ENCODE data around the gene ANKRD44. TPM values are rescaled to one million over a fixed set of nuclear protein-coding genes. Genes with fewer than 3 reads are reported as not detected.

The ANKRD44 gene
- total RNA-seq, 1 donor: 80.2 TPM

DNA sequence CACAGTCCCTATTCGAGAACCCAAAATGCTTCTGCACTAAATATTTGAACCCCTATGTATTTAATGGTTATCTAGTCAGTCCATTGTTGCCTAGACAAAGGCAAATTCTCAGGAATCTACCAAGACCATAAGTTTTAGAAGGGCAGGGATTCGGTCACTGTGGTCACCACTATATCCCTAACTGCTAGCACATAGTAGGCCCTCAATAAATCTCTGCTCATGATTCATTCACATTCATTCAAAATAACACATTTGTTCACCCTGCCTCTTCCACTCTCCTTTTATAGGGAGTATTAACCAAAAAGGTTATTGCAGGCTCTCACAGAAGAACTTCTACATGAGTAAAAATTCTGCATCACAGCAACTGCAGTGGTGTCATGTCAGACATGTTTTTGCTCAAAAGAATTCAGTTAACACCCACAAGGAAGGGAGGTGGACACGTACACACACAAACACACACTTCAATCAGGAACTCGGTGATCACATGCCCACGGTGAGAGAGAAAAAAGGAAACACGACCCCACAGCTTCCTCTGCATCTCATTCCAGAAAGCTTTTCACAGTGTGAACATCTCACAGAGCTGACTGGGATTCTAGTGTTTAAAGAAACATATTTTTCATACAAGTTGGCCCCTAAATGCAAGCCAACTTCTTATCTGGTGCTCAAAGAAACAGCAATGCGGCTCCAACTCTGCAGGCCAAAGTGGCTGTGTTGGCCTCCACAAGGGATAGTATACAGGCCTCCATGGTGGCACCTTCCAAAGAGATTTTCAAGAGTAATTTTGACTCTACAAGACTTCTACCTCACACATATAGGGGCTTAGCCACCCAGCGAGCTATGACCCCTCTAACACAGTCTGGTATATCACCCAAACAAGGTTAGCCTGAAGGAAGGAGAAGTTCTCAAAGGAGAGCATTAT is 98.0 kb downstream of the ANKRD44 start:
- DNase-seq (ENCODE audit: low read depth in 2 of 3, low spot score in 2 of 3): peak in 1 of 3 donors; percentile 49

DNA sequence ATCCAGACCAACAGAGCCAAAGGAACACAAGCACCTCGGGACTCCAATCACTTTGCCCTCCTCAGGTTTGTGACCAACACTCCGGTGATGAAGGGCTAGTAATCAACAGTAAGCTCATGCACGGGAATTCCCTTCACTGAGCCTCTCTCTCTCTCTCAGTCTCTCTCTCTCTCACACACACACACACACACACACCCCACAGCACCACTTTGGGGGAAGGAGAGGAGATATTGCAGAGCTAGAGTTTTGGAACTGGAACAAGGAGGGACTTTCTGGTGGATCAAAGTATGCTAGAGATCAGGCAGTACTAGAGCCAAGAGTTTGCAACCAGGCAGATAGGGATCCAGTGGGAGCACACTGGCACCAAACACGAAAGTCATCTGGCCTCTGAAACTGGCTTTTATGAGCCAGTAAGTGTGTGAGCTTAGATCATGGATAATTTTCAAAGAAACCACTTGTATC is 98.7 kb downstream of the ANKRD44 start:
- DNase-seq (ENCODE audit: low read depth in 2 of 3, low spot score in 2 of 3): no peak

DNA sequence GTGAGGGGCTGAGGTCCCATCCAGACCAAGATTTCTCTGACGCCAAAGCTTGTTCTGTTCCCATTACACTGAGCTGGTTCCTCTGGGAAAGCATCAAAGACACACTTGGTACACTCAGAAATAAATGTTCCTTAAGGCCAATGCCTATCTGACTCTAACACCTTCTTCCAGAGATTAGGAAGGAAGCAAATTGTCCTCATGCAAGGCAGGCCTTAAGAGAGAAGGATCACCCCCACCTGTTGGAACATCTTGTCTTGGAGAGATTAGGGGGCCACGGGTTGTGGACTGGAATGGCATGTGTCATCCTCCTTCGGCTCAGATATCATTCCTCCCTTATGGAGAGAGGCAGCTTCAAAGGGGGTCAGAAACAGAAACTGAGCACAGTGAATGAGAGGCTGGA is 100.2 kb downstream of the ANKRD44 start:
- DNase-seq (ENCODE audit: low read depth in 2 of 3, low spot score in 2 of 3): no peak

DNA sequence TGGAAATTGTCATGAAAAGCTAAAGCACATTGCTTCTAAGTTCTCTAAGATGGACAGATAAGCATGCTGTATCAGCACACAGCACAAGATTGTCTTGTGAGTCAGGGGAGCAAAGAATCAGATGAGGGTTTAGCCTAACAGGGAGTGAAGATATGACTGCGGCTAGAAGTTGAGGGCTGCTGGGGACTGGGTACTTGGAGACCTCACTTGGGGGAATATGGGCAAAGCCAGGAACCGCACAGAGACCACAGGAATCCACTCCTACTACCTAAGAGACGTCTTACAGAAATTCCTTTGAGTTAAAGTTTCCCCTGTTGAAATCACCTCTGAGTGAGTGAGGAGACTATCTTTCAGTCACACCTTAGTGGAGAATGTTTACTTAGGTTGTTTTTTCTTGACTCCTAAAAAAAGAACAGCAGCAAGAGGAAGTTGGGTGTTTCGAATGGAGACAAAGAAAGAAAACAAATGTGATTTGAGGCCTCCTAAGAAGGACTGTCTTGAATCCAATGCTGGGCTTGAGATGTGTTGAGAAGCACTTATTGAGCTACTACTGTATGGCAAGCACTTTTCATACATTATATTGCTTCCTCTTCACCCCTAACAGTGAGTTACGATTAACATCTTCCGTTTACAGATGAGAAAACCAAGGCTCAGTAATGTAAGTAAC is 100.7 kb downstream of the ANKRD44 start:
- peak in 1 of 3 donors; percentile 49 for DNase-seq (ENCODE audit: low read depth in 2 of 3, low spot score in 2 of 3)

DNA sequence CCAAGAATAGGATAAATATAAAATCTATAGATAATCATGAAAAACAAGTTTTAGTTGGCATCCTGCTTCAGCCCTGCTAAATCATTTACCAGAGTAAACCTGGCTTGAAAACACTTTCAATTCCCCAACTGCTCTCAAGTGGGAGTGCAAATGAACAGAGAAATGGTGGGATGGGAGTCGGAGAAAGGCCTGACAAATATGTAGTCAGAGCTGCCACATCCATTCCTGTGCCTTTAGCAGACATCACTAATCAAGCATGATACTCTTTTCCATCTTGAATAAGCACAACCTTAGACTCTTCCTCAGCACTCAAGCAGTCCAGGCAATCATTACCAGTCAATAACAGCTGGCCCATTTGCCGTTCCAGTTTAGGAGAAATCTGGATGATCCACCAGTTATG is 101.3 kb downstream of the ANKRD44 start:
- DNase-seq (ENCODE audit: low read depth in 2 of 3, low spot score in 2 of 3): no peak

DNA sequence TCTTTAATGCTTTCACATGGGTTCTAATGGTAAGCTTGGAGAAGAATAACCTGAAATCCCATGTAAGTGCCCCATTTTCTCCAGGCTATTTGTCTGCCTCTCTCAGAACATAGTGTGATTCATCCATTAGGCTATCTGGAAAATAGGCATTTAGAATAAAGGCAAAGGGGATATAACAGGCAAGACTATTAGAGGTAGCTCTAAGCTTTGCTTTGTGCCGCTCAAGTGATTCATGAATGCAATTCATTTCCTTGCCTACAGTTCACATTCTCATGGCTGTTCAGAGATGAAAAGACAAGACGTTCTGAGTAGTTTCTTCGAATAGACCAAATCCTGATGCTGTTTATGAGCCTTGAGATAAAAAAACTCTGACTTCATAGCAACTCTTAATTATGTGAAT is 101.7 kb downstream of the ANKRD44 start:
- DNase-seq (ENCODE audit: low read depth in 2 of 3, low spot score in 2 of 3): no peak

DNA sequence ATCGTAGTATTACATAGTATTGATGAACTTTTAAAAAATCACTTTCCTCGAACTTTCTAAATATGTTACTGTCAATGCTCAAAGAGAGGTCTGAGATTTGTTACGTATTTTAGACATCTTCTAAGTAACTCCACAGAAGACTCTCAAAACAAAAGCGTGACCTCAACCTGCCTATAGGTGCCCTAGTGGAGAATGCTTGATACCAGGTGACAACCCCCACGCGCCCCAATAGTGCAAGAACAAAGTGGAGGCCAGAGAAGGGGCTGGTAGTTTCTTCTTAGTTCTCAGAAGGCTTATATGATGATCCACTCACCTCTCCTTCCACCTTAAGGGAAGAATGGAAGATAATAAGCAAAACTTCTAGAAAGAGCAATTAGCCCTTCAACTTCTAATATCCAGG is 102.6 kb downstream of the ANKRD44 start:
- DNase-seq (ENCODE audit: low read depth in 2 of 3, low spot score in 2 of 3): no peak

DNA sequence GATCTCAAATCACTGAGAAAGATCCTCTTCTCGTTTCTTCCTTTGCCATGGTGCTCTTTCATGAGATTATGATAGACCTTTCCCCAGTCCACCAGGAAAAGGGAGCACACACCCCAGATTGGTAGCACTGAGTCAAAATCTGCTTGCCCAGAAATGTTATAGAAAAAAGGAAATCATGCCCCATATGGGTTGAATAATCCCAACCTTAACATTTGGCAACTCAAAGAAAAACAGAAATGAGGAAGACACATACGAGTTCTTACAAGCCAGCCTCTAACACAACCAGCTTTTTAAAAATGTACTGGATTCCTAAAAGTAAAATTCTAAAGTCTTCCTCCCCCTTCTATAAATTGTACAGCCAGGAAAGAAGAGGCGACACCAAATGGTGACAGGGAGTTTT is 103.0 kb downstream of the ANKRD44 start:
- no peak for DNase-seq (ENCODE audit: low read depth in 2 of 3, low spot score in 2 of 3)

DNA sequence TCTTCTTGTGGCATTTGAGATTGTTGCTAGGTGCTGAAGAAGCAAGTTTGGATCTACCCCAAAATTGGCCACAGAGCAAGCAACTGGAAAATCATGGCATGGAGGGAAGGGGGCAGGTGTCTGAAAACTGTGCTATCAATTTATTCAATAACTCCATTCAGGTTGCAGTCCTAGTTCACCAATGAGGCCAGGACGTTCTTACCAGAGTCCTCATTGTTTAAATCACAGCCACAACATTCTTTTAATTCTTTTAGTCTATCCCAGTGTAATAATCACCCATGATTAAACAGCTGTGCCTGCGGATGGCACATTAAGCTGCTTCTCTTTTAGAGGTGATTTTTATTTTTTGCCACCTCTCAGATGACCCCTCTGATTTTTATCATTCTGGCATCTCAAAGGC is 103.5 kb downstream of the ANKRD44 start:
- no peak for DNase-seq (ENCODE audit: low read depth in 2 of 3, low spot score in 2 of 3)

DNA sequence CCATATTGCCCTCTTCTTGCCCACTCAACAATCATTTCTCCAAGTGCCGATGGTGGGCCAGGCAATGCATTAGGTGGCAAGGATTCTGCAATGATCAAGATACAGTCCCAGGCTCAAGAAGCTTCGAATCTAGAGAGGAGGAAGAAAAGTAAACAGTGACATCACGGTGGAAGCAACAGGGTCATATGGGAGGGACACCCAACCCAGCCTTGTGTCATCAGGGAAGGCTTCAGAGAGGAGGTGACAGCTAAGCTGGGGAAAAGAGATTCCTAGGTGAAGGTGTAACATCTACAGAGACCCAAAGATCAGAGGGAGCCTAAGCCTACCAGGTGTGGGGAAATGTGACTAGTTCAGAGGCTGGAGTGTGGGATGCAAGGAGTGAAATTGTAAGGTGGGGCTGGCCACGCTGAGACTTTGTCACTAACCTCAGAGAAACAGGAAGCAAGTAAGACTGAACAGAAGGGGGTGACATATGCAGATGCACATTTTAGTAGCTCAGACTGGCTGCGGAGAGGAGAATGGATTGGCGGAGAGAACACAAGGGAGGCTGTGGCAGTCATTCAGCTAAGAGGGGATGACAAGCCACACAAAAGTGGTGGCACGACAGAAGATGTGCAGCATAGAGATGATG is 104.9 kb downstream of the ANKRD44 start:
- DNase-seq (ENCODE audit: low read depth in 2 of 3, low spot score in 2 of 3): peak in 1 of 3 donors; percentile 77

DNA sequence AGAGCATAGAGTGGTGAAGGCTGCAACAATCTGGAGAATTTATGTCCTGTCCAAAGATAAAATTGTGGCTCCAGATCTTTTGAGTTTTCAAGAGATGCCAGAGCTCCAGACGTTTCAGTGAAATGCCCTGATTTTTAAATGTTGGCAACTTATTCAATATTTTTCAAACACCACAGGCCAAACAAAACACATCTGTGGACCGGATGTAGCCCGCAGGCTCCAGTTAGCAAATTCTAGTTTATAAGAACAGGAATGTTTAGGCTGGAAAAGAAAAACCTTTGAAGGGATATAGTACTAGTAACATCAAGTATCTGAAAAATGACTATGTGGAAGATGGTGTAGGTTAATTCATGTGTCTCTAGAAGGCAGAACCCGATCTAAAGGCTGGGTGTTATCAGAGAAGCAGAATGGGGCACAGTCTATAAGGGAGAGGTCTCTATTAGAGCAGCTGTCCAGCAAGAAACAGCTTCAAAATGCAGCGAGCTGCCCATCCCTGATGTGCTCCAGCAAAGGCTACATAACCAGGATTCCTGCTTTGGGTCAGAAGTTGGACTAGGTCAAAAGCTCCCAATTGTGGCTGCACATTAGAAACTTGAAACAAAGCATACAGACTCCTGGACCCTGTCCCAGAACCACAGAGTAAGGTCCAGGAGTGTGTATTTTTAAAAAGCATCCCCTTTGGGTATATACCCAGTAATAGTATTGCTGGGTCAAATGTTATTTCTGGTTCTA is 105.9 kb downstream of the ANKRD44 start:
- DNase-seq (ENCODE audit: low read depth in 2 of 3, low spot score in 2 of 3): no peak

DNA sequence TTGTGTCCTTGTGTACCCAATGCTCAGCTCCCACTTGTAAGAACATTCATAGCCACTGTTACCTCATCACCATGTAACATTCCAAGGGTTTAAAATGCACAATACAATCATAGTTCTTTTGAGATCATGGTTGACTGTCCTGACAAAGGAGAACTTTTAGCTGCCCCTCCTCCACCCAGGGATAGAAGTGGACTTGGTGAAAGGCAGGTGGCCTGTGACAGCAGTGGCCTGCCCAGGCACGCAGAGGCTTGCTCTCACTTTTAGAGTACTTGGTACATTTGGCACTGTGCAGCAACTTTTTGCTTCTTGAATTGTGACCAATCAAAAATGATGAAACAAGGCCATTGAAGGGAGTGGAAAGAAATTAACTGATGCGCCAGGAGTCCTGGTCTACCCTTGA is 108.7 kb downstream of the ANKRD44 start:
- DNase-seq (ENCODE audit: low read depth in 2 of 3, low spot score in 2 of 3): no peak

DNA sequence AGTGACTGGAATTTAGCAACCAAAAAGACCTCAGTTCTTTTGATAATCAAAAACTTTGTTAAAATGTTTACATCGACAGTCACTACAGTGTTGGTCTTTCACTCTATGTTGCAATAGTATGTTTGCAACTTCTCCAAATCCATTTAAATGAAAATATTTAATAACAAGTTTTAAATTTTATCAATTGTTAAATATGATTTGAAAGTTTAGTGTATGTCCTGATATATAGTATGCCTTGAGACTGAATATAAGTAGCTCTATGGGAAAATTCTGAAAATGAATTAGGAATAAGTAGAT is 109.9 kb downstream of the ANKRD44 start:
- DNase-seq (ENCODE audit: low read depth in 2 of 3, low spot score in 2 of 3): no peak

DNA sequence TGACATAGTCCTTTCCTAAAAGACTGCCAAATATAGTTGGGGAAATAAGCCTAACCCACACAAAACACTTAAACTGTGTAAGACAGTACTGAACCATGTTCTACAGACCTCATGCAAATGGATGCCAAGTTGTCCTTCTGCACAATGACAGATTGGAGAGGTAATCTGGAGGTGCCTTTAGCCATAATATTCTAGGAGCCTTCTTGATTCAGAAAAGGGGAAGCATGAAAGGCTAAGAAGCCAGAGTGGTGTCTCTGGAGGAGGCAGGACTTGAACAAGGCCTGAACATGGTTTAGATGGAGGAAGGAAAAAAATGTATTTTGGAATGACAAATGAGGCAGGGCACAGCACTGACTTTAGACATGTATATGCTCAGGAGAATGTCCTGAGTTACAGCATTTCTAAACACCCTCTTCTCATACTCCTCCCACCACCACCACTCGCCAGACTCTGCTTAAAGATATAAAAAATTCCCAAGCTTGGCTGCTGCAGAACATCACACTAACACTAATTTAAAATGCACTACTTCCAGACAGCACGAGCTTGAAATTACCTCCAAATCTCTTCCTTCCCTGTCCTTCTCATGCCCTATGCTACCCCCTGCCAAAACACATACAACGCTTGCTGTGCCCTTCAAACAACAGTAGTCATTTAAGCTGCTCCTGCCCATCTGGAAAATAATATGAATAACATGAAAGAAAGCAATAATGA is 110.4 kb downstream of the ANKRD44 start:
- no peak for DNase-seq (ENCODE audit: low read depth in 2 of 3, low spot score in 2 of 3)

DNA sequence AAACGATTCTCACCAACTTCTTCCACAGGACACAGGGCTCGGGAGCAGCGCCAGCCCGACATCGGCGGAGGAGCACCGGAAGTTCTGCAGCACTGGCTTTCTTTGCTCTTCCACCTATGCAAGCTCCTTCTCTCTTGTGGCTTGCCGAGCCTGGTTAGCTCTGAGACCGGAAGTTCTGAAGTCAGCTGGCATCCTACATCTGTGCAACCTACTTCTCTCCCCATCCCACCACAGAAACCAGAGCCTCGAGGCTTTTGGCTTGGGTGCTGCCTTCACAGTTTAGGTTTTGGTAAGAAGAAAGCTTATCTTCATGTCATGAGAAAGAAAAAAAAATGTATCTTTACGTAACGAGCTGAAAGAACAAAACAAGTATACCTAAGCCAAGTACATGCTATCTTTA is 111.7 kb downstream of the ANKRD44 start:
- peak; percentile 82 to 98 (median 94) for DNase-seq (ENCODE audit: low read depth in 2 of 3, low spot score in 2 of 3)

DNA sequence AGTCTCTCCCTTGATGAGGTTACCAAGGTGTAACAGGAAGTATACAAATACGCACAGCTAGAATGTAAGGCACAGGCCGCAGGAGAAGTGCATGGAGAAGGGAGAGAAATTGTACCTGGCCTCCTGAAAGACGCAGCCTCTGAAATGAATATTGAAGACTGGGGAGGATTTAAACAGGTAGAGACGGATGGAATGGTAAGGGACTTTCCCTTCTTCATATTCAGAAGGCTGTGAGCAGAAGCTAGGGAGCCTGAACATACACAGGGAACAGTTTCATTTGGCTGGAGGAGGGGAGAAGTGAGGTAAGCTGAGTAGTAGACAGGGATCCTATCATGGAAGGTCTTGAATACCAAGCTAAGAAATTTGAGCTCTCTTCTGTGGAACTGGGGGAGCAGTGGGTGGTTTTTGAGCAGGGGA is 112.7 kb downstream of the ANKRD44 start:
- DNase-seq (ENCODE audit: low read depth in 2 of 3, low spot score in 2 of 3): no peak

DNA sequence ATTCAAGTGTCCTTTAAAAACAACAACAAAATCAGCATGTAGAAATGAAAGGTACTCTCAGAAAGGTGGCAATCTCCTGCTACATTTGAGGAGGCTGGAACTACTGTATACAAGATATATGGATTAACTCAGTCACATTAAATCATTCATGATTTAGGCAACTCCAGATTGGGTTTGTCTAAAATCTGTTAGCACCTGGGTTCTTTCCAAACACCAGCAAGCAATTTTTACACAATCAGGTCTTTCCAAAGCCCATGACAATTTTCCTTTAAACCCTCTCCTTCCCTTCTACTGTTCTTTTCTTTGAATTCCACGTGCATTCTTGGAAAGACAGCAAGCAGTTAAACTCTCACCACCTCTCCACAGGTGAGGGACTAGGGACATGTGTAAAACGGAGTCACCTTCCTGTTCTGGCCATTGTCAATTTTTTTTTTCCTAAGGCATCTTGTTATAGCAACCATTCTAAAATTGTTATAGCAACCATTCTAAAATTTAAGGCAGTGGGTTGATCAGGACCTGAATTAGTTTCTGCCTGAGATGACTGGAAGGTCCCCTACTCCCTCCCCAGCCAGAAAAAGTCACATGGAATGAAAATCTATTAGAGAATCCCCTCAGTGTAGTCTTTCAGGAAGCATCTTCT is 113.9 kb downstream of the ANKRD44 start:
- DNase-seq (ENCODE audit: low read depth in 2 of 3, low spot score in 2 of 3): no peak

DNA sequence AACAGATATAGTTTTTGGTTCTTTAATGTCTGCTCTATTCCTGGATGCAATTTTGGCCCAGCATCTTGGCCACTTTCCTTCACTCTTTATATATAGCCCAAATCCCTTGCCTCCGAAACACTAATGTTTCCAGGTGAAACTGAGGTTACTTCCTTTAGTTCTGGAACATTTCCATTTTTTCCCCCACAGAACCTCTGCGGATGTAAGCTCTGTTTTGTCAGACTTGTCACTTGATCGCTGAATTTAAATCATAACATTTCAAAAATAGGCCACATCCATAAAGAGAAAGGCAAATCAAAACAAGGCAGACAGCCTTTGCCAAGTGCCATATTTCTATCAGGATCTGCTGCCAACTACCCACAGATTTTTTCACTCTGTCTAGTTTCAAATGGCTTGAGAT is 115.1 kb downstream of the ANKRD44 start:
- no peak for DNase-seq (ENCODE audit: low read depth in 2 of 3, low spot score in 2 of 3)

DNA sequence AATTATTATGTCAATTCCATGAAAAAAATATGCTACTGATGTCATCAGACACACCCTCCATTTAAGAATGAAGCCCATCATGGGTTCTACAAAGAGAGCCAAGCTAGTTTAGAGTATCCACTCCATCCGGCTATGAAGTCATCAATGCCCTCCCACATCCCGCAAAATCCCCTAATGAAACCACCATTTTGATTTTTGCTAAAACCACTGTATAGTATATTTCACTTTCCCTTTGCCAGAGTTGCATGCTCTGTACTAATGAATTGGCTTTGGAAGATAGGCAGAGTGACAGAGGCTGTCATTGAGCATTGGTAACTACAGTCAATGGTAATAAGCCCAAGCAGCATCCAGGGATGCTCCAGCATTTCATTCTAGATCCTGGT is 118.6 kb downstream of the ANKRD44 start:
- peak in 1 of 3 donors; percentile 37 for DNase-seq (ENCODE audit: low read depth in 2 of 3, low spot score in 2 of 3)

Data from hematopoietic multipotent progenitor cell (in vitro differentiated cells).